Measurements from ENCODE around the gene SRGAP2. TPM values are rescaled to one million over a fixed set of nuclear protein-coding genes. Genes with fewer than 3 reads are reported as not detected.
"Not testable (repeated sequence)": the region's sequence is repeated elsewhere in the genome, so short reads cannot be mapped to it uniquely, and the experiment has no call there.

SRGAP2 gene
- total RNA-seq, 1 donor from 2014 or later: 102 TPM

- DNase-seq: not testable (repeated sequence)
These were observed 49.5 kb downstream of the SRGAP2 start for GRCh38 chr1:206252680-206253335.

Other genes starting within 250 kb of the SRGAP2 start
- gene RAB7B, start 200.1 kb upstream of the SRGAP2 start, total RNA-seq: not detected in 2 replicates
- gene CTSE, start 179.6 kb upstream of the SRGAP2 start, total RNA-seq: not detected in 2 replicates
- gene RHEX, start 150.4 kb upstream of the SRGAP2 start, total RNA-seq: not detected in 2 replicates
- gene AVPR1B, start 86.2 kb upstream of the SRGAP2 start, total RNA-seq: 0.05 TPM in 1 of 2 replicates, not detected in the other
- gene FAM72A, start 702 bp upstream of the SRGAP2 start, total RNA-seq: 5.9 and 8.0 TPM in 2 replicates